Measurements from ENCODE around the gene CIDEB.

CIDEB gene

DNA sequence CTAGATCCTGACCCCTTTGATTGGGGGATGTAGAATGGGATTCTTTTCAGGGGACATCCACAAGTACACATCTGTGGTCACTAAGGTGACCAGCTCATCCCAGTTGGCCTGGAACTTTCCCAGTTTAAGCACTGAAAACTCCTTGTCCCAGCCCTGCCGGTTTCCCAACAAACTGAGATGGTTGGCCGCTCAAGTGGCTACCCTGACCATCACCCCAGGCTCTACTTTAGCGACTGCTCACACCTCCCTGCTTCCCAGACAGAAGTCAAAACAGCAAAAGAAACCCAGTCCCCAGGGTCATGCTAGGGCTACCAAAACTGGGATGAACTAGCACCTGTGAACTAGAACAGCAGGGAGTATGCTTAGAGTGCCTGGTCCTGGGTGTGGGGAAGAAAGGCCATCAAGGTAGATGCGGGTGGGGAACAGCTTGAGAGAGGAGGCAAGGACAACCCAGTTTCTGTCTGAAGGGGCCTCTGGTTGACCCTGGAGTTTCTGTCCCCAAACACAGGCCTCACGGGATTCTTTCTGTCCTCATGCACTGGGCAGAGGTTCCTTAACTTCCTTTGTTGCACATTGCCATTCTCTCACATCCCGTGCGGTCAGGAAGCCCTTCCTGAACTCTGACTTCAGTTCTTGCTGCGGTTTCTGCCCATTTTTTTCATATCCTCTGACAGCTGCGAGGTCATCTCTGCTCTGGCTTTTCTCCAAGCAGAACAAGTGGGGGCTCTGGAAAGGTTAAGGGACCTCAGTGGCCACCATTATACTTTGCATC lies 5.1 kb upstream of the CIDEB start:
- no peaks in the 10 kb centered on the region for H3K27me3 ChIP-seq (ENCODE audit: control insufficient read depth, insufficient read depth, low read length, poor library complexity, severe bottlenecking)
- WGBS, 2 experiments: 91 to 93% methylated on average over 9 of the region's 9 CpGs
- no peaks in the 10 kb centered on the region for H3K36me3 ChIP-seq (ENCODE audit: control insufficient read depth, insufficient read depth, low read length)
- H3K4me3 ChIP-seq (ENCODE audit: insufficient read depth, low read depth, low read length): no peak overlapping the region
- no peaks in the 10 kb centered on the region for H3K9me3 ChIP-seq (ENCODE audit: control insufficient read depth, low read length)
- no peak overlapping the region for H3K27ac ChIP-seq (ENCODE audit: insufficient read depth, low read depth, low read length, poor library complexity, severe bottlenecking)
- no peaks in the 10 kb centered on the region for H3K4me1 ChIP-seq (ENCODE audit: control insufficient read depth, insufficient read depth, low read length)

DNA sequence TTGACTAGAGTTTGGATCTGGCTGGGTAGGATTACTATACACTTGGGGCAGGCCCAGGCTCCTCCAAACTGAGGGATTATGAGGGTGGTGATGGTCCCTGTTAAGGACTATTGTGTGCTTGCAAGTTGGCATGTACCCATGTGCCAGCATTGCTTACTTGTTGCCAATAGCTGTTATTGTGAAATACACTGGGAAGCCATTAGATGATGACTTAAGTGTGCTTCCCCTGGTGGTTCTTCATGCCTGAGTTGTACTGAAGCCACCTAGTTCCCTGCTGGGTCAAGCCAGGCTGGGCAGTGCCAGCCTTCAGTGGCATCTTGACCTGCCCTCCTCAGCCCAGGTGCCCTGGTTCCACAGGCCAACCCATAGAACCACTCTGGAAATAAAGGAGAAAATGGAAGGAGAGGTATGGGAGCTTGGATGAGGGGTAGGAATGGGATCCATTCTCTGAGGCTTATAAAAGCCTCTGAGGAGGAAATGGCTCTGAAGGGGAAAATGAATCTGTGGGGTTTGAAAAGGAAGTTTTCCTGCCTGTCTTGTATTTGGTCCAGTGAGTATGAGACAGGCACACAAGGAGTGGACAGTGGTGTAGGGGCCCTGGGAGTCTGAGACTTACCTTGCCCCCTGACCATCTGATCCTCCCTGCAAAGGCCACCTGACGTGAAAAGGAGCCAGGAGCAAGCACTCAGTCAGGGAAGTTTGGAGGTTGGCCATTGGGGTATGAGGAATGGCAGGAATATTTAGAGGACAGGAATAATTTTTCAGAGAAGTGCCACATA lies 4.2 kb upstream of the CIDEB start:
- Histone ChIP-seq H3K27me3 (ENCODE audit: control insufficient read depth, insufficient read depth, low read length, poor library complexity, severe bottlenecking) (no peaks in the 10 kb centered on the region), H3K36me3 (ENCODE audit: control insufficient read depth, insufficient read depth, low read length) (no peaks in the 10 kb centered on the region), H3K27ac (ENCODE audit: insufficient read depth, low read depth, low read length, poor library complexity, severe bottlenecking) (no peak overlapping the region), H3K4me3 (ENCODE audit: insufficient read depth, low read depth, low read length) (no peak overlapping the region), H3K4me1 (ENCODE audit: control insufficient read depth, insufficient read depth, low read length) (no peaks in the 10 kb centered on the region), H3K9me3 (ENCODE audit: control insufficient read depth, low read length) (no peaks in the 10 kb centered on the region)
- WGBS, 2 experiments: 93 to 96% methylated on average over 1 of the region's 1 CpG

- Histone ChIP-seq H3K27me3 (ENCODE audit: control insufficient read depth, insufficient read depth, low read length, poor library complexity, severe bottlenecking) (no peaks in the 10 kb centered on the region), H3K4me1 (ENCODE audit: control insufficient read depth, insufficient read depth, low read length) (no peaks in the 10 kb centered on the region), H3K27ac (ENCODE audit: insufficient read depth, low read depth, low read length, poor library complexity, severe bottlenecking) (no peak within 1 kb of the TSS), H3K36me3 (ENCODE audit: control insufficient read depth, insufficient read depth, low read length) (peaks cover 5% of the 10 kb centered on the region), H3K4me3 (ENCODE audit: insufficient read depth, low read depth, low read length) (no peak within 1 kb of the TSS), H3K9me3 (ENCODE audit: control insufficient read depth, low read length) (no peaks in the 10 kb centered on the region)
- 96% methylated on average over 99 of the region's 99 CpGs for WGBS, 2 experiments
Measured at GRCh38 chr14:24310646-24311604, 3.1 kb upstream of the CIDEB start, which contains the start of gene LTB4R. Gene LTB4R (plus strand): TSS chr14:24311502. CDS start chr14:24315652, 4,150 bp downstream.

DNA sequence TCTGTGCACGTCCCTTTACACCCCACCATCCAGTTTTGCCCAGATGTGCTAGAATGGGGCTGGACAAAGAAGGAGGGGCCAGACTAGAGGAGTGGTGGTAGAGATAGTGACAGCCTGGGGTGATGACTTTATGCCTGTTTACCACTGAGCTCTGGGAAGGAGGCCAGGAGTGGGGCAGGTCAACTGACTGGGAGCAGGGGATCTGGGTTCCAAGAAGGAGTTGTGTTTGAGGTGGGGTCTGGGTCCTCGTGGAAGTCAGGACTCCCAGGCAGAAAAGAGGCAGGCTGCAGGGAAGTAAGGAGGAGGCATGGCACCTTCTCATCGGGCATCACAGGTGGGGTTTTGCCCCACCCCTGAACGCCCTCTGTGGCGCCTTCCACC lies 2.5 kb upstream of the CIDEB start:
- H3K9me3 ChIP-seq (ENCODE audit: control insufficient read depth, low read length): no peaks in the 10 kb centered on the region
- no peak overlapping the region for H3K27ac ChIP-seq (ENCODE audit: insufficient read depth, low read depth, low read length, poor library complexity, severe bottlenecking)
- WGBS, 2 experiments: 93 to 95% methylated on average over 5 of the region's 5 CpGs

DNA sequence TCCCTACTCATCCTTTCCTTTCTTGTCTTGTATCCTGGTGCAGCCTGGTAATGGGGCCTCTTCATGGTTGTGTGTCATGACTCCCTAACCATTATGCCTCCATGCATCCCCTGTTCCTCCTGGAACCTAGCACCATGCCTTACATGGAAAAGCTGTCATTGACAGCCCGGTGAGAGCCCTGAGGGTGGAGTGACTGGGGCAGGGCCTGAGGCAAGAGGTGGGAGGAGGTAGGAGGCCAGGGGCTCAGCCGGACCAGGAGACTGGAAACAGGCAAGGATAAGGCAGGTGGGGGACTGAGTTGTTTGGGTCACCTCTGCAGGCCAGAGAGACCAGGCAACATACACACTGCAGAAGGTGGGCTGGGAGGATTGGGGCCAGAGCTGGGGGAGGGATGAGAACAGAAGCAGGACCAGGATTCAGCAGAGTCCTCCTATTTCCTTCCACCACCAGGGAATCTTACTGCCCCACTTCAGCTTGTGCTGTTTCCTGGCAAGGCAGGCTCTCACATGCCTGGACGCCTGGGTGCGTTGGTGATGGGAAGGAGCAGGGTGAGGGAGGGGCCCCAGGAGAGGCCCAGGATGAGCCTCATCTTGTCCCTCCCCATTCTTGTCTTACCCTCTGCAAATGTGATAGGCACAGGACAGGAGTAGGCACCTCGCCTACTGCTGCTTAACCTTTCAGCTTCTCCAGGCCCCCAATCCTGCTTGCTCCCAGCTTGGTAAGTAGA lies 1.9 kb upstream of the CIDEB start, which contains the start of gene LTB4R2:
Gene LTB4R2 (plus strand): TSS at position 603 of the 727 bp plus-strand sequence. CDS start 525 bp downstream, outside the sequence.
- 95 to 96% methylated on average over 5 of the region's 5 CpGs for WGBS, 2 experiments
- Histone ChIP-seq H3K9me3 (ENCODE audit: control insufficient read depth, low read length) (no peaks in the 10 kb centered on the region), H3K4me3 (ENCODE audit: insufficient read depth, low read depth, low read length) (no peak within 1 kb of the TSS), H3K4me1 (ENCODE audit: control insufficient read depth, insufficient read depth, low read length) (no peaks in the 10 kb centered on the region), H3K27me3 (ENCODE audit: control insufficient read depth, insufficient read depth, low read length, poor library complexity, severe bottlenecking) (no peaks in the 10 kb centered on the region), H3K36me3 (ENCODE audit: control insufficient read depth, insufficient read depth, low read length) (peaks cover 15% of the 10 kb centered on the region), H3K27ac (ENCODE audit: insufficient read depth, low read depth, low read length, poor library complexity, severe bottlenecking) (no peak within 1 kb of the TSS)

More for the DNA sequence above, 2.5 kb upstream of the CIDEB start:
- Histone ChIP-seq H3K36me3 (ENCODE audit: control insufficient read depth, insufficient read depth, low read length) (peaks cover 12% of the 10 kb centered on the region), H3K27me3 (ENCODE audit: control insufficient read depth, insufficient read depth, low read length, poor library complexity, severe bottlenecking) (no peaks in the 10 kb centered on the region), H3K4me1 (ENCODE audit: control insufficient read depth, insufficient read depth, low read length) (no peaks in the 10 kb centered on the region), H3K4me3 (ENCODE audit: insufficient read depth, low read depth, low read length) (no peak overlapping the region)

DNA sequence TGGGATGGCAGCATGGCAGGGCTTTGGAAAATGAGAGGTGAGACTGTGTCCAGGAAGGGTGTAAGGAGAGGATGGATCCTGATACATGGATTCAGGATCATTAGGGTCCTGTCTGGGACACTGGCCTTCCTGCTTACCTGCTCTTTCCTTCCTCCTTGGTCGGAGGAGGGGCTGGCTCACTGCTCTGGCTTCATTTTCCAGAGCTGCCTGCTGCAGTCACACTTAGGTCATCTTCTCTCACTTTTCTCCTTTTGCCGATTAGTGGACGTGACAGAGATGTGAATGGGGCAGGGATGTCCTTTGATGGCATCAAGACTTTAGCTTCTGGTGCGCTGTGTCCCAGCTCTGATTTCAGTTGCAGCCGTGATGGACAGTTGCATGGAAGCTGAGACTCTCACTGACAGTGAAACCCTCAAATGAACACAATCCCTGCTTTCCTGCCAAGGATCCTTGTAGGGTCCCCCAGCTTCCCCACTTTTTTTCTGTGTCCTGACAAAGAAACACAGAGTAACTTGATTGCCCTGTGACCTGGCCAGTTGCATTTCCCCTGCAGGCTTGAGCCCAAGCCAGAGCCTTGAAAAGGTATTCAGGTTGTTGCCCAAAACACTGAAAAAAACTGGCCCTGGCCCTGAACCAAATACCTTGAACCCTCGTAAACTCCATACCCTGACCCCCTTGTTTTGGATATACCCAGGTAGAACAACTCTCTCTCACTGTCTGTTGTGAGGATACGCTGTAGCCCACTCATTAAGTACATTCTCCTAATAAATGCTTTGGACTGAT lies 756 bp upstream of the CIDEB start:
- Histone ChIP-seq H3K4me3 (ENCODE audit: insufficient read depth, low read depth, low read length) (no peak overlapping the region), H3K36me3 (ENCODE audit: control insufficient read depth, insufficient read depth, low read length) (peaks cover 26% of the 10 kb centered on the region)
- WGBS, 2 experiments: 90 to 94% methylated on average over 7 of the region's 7 CpGs

GRCh38 chr14:24307156-24307574 lies 612 bp downstream of the CIDEB start:
- H3K4me3 ChIP-seq (ENCODE audit: insufficient read depth, low read depth, low read length): no peak overlapping the region
- H3K27ac ChIP-seq (ENCODE audit: insufficient read depth, low read depth, low read length, poor library complexity, severe bottlenecking): no peak overlapping the region
- 86 to 88% methylated on average over 11 of the region's 11 CpGs for WGBS, 2 experiments
- no peaks in the 10 kb centered on the region for H3K27me3 ChIP-seq (ENCODE audit: control insufficient read depth, insufficient read depth, low read length, poor library complexity, severe bottlenecking)
- peaks cover 37% of the 10 kb centered on the region for H3K36me3 ChIP-seq (ENCODE audit: control insufficient read depth, insufficient read depth, low read length)
- H3K4me1 ChIP-seq (ENCODE audit: control insufficient read depth, insufficient read depth, low read length): no peaks in the 10 kb centered on the region
- H3K9me3 ChIP-seq (ENCODE audit: control insufficient read depth, low read length): no peaks in the 10 kb centered on the region

More for the DNA sequence above, 756 bp upstream of the CIDEB start:
- no peaks in the 10 kb centered on the region for H3K27me3 ChIP-seq (ENCODE audit: control insufficient read depth, insufficient read depth, low read length, poor library complexity, severe bottlenecking)
- H3K4me1 ChIP-seq (ENCODE audit: control insufficient read depth, insufficient read depth, low read length): no peaks in the 10 kb centered on the region
- H3K9me3 ChIP-seq (ENCODE audit: control insufficient read depth, low read length): no peaks in the 10 kb centered on the region
- H3K27ac ChIP-seq (ENCODE audit: insufficient read depth, low read depth, low read length, poor library complexity, severe bottlenecking): no peak overlapping the region

GRCh38 chr14:24304019-24304387 lies 3.8 kb downstream of the CIDEB start:
- Histone ChIP-seq H3K4me1 (ENCODE audit: control insufficient read depth, insufficient read depth, low read length) (peaks cover 3% of the 10 kb centered on the region), H3K27me3 (ENCODE audit: control insufficient read depth, insufficient read depth, low read length, poor library complexity, severe bottlenecking) (no peaks in the 10 kb centered on the region), H3K27ac (ENCODE audit: insufficient read depth, low read depth, low read length, poor library complexity, severe bottlenecking) (no peak overlapping the region), H3K36me3 (ENCODE audit: control insufficient read depth, insufficient read depth, low read length) (peaks cover 44% of the 10 kb centered on the region), H3K9me3 (ENCODE audit: control insufficient read depth, low read length) (no peaks in the 10 kb centered on the region), H3K4me3 (ENCODE audit: insufficient read depth, low read depth, low read length) (no peak overlapping the region)
- WGBS, 2 experiments: 96% methylated on average over 11 of the region's 11 CpGs
